HepG2 (cell line): ENCODE data around the gene DLG2. TPM values are rescaled to one million over a fixed set of nuclear protein-coding genes. Genes with fewer than 3 reads are reported as not detected.

Source experiments
- ATAC-seq: fragments of 200-7000 bp; cut with Tn5 transposase; 3 replicates; pipeline ENCODE4 v1.9.1; 2020; ENCODE audit warnings: mild to moderate bottlenecking, moderate library complexity
- BruUV-seq: library from RNA; stranded (reverse); fragments of 400-500 nt; replicated peaks from 2 replicates; lab custom pipeline; 2021; lab: Mats Ljungman, UMichigan
- CTCF ChIA-PET: fragments of 300-600 bp; formaldehyde crosslinking; extraction: SDS; loops from one replicate; lab custom pipeline; 2021; ENCODE audit warnings: low total read pairs, inconsistent platforms, low intra/inter-chr PET ratio; lab: Yijun Ruan, JAX
- POLR2A ChIA-PET: fragments of 350-600 bp; sonication (Branson Sonifier 250); formaldehyde crosslinking; loops from one replicate; lab custom pipeline; 2020; ENCODE audit warnings: antibody characterized with exemption, inconsistent platforms; lab: Yijun Ruan, JAX
- DNase-seq: peaks from one replicate; pipeline ENCODE4 v3.0.0-alpha.2; 2015; ENCODE audit warnings: low spot score
- FAIRE-seq: peaks from 3 replicates; lab custom pipeline; 2011; peaks lifted over from hg19 to GRCh38; lab: Jason Lieb, UNC
- H2AFZ ChIP-seq: one replicate; pipeline ENCODE4 v1.6.1; 2011; ENCODE audit warnings: low read length, inconsistent platforms
- H3K27ac ChIP-seq: fragments of 300-600 bp; 3 replicates; pipeline ENCODE4 v1.8.0; 2011; ENCODE audit warnings: mixed run types, mild to moderate bottlenecking, mixed read lengths, low read length, inconsistent platforms; ENCODE audit not compliant: insufficient read depth; ENCODE audit errors: extremely low read length
- H3K27me3 ChIP-seq, 2 experiments: fragments of 200-600 bp in 1 of 2; 2 replicates in 1 of 2; 3 replicates in 1 of 2; pipeline versions ENCODE4 v1.6.0 to v1.8.0; 2011; ENCODE audit warnings: low read length in 2 of 2, mild to moderate bottlenecking in 2 of 2, moderate library complexity in 2 of 2, inconsistent platforms in 1 of 2; ENCODE audit not compliant: insufficient read depth in 2 of 2, control insufficient read depth in 1 of 2
- H3K36me3 ChIP-seq, 2 experiments: fragments of 200-600 bp in 1 of 2; replicated peaks in 1 of 2; 2 replicates in 1 of 2; 3 replicates in 1 of 2; pipeline versions ENCODE4 v1.5.1 to v1.8.0; 2011; ENCODE audit warnings: low read length in 2 of 2, inconsistent platforms in 1 of 2; ENCODE audit not compliant: insufficient read depth in 2 of 2, control insufficient read depth in 1 of 2
- H3K4me1 ChIP-seq: 2 replicates; pipeline ENCODE4 v1.5.1; 2012; ENCODE audit warnings: low read length, inconsistent platforms; ENCODE audit not compliant: insufficient read depth
- H3K4me2 ChIP-seq: 2 replicates; pipeline ENCODE4 v1.6.0; 2011; ENCODE audit warnings: low read depth, low read length, inconsistent platforms
- H3K4me3 ChIP-seq, 3 experiments: fragments of 200-600 bp in 1 of 3; sonication (generic), shearing (Covaris generic) in 1 of 3; replicated peaks in 1 of 3; 2 replicates each; pipeline ENCODE4 v1.5.1; 2011 to 2016; ENCODE audit warnings: low read length in 3 of 3, inconsistent platforms in 2 of 3, low read depth in 2 of 3, mild to moderate bottlenecking in 2 of 3, control low read depth in 1 of 3, mixed read lengths in 1 of 3; ENCODE audit not compliant: insufficient read depth in 1 of 3
- H3K79me2 ChIP-seq: one replicate; pipeline ENCODE4 v1.6.1; 2011; ENCODE audit warnings: low read length, inconsistent platforms; ENCODE audit not compliant: insufficient read depth
- H3K9ac ChIP-seq: 2 replicates; pipeline ENCODE4 v1.6.0; 2011; ENCODE audit warnings: mild to moderate bottlenecking, low read depth, low read length, inconsistent platforms; ENCODE audit not compliant: insufficient read depth
- H3K9me3 ChIP-seq: 2 replicates; pipeline ENCODE4 v1.5.1; 2012; ENCODE audit warnings: mild to moderate bottlenecking, low read length
- H4K20me1 ChIP-seq: 2 replicates; pipeline ENCODE4 v1.6.0; 2011; ENCODE audit warnings: inconsistent platforms, mild to moderate bottlenecking, low read length, moderate library complexity; ENCODE audit not compliant: insufficient read depth
- AKAP8 ChIP-seq: sonication (generic); formaldehyde crosslinking; IDR thresholded peaks from 2 replicates; pipeline ENCODE4 v1.5.1; 2020; ENCODE audit warnings: mild to moderate bottlenecking, missing genetic modification reagents
- ARID4A ChIP-seq: sonication (generic); formaldehyde crosslinking; IDR thresholded peaks from 2 replicates; pipeline ENCODE4 v1.5.0; 2020; ENCODE audit warnings: mild to moderate bottlenecking, missing genetic modification reagents, borderline replicate concordance
- CHD2 ChIP-seq: IDR thresholded peaks from 2 replicates; pipeline ENCODE4 v1.6.1; 2011; ENCODE audit warnings: low read depth, low read length, improper control_type of control experiment
- HDAC2 ChIP-seq: sonication (generic); formaldehyde crosslinking; IDR thresholded peaks from 2 replicates; pipeline ENCODE4 v1.4.0; 2020; ENCODE audit warnings: missing genetic modification reagents
- KDM6A ChIP-seq: IDR thresholded peaks from 2 replicates; pipeline ENCODE4 v1.6.1; 2016; ENCODE audit warnings: low read depth
- NR1H2 ChIP-seq: sonication (generic); formaldehyde crosslinking; IDR thresholded peaks from 2 replicates; pipeline ENCODE4 v1.8.1; 2022; ENCODE audit warnings: low read depth, missing genetic modification reagents, borderline replicate concordance
- NR2F1 ChIP-seq, 2 experiments: fragments of 450-650 bp in 1 of 2; formaldehyde crosslinking in 1 of 2; IDR thresholded peaks; 2 replicates each; pipeline versions ENCODE4 v1.5.0 to v1.6.1; 2016 to 2020; ENCODE audit warnings: mild to moderate bottlenecking in 1 of 2, missing compliant biosample characterization in 1 of 2, missing genetic modification reagents in 1 of 2, moderate library complexity in 1 of 2
- PAF1 ChIP-seq: IDR thresholded peaks from 2 replicates; pipeline ENCODE4 v1.6.1; 2016; ENCODE audit warnings: missing genetic modification reagents, missing compliant biosample characterization
- RXRB ChIP-seq: IDR thresholded peaks from 2 replicates; pipeline ENCODE4 v1.6.1; 2016; ENCODE audit warnings: borderline replicate concordance, missing genetic modification reagents, missing compliant biosample characterization
- SAFB2 ChIP-seq: sonication (generic); formaldehyde crosslinking; IDR thresholded peaks from 2 replicates; pipeline ENCODE4 v1.5.1; 2020; ENCODE audit warnings: missing genetic modification reagents, low read depth, mild to moderate bottlenecking, borderline replicate concordance
- THAP11 ChIP-seq: IDR thresholded peaks from 2 replicates; pipeline ENCODE4 v1.6.1; 2016; ENCODE audit warnings: missing biosample characterization, missing genetic modification reagents
- ZNF747 ChIP-seq: sonication (generic); formaldehyde crosslinking; IDR thresholded peaks from 2 replicates; pipeline ENCODE4 v1.8.1; 2023; ENCODE audit warnings: missing genetic modification reagents, mild to moderate bottlenecking, borderline replicate concordance
- ZNF790 ChIP-seq: sonication (generic); formaldehyde crosslinking; IDR thresholded peaks from 2 replicates; pipeline ENCODE4 v1.8.0; 2022; ENCODE audit warnings: missing genetic modification reagents, mild to moderate bottlenecking, borderline replicate concordance
- WGBS: methylation state at CpG from one replicate; pipeline ENCODE4 v1.1.6; 2017; ENCODE audit warnings: low lambda C conversion rate; 5-methylcytosine and 5-hydroxymethylcytosine counted together
- in situ Hi-C: cut with HindIII; loops from 2 replicates; pipeline ENCODE4 v1.10.0; 2017; ENCODE audit warnings: low pct_unique_long_range_greater_than_20kb; ENCODE audit not compliant: extremely low pct_ligation_motif_present
- intact Hi-C: fragments of 100-400 bp; cut with micrococcal nuclease; formaldehyde crosslinking; loops from one replicate; pipeline ENCODE4 v1.10.0; 2022; ENCODE audit not compliant: unreplicated experiment
- polyA plus RNA-seq, 8 experiments: library from polyadenylated mRNA; depleted of rRNA in 3 of 8; stranded (reverse) in 7 of 8; unstranded in 1 of 8; fragments of >200 nt; fragmentation: Illumina TruSeq in 4 of 8; extraction: Trizol in 4 of 8; gene quantifications; 2 replicates each; pipeline versions ENCODE4 v1.2.1 to v1.2.3, GENCODE V29; 2011 to 2016; ENCODE audit warnings: low read depth in 4 of 8, missing spikeins in 1 of 8, mixed read lengths in 1 of 8; ENCODE audit not compliant: insufficient read depth in 1 of 8
- total RNA-seq, 5 experiments: library from RNA; depleted of rRNA; stranded (reverse); fragments of >200 nt; fragmentation: Illumina TruSeq; extraction: Trizol; gene quantifications; 2 replicates each; pipeline ENCODE4 v1.2.3, GENCODE V29; 2016; ENCODE audit warnings: low read depth in 1 of 5
- TF ChIP-seq, protein P1 (sequence below): sonication (generic); formaldehyde crosslinking; conservative IDR thresholded peaks from 2 replicates; pipeline ENCODE4 v1.4.0; 2020; ENCODE audit warnings: missing genetic modification reagents
- TF ChIP-seq, protein P2 (sequence below): IDR thresholded peaks from 2 replicates; pipeline ENCODE4 v1.6.1; 2012; ENCODE audit warnings: inconsistent platforms
- TF ChIP-seq, protein P3 (sequence below): sonication (generic); formaldehyde crosslinking; IDR thresholded peaks from 2 replicates; pipeline ENCODE4 v1.4.0; 2020; ENCODE audit warnings: missing genetic modification reagents, borderline replicate concordance

DLG2 gene
- total and polyA plus RNA-seq, 2 of the 13 experiments (the other 11 are each of a cell fraction or from before 2014, with no cell fraction given) = 0.46 to 1.0 TPM

DNA sequence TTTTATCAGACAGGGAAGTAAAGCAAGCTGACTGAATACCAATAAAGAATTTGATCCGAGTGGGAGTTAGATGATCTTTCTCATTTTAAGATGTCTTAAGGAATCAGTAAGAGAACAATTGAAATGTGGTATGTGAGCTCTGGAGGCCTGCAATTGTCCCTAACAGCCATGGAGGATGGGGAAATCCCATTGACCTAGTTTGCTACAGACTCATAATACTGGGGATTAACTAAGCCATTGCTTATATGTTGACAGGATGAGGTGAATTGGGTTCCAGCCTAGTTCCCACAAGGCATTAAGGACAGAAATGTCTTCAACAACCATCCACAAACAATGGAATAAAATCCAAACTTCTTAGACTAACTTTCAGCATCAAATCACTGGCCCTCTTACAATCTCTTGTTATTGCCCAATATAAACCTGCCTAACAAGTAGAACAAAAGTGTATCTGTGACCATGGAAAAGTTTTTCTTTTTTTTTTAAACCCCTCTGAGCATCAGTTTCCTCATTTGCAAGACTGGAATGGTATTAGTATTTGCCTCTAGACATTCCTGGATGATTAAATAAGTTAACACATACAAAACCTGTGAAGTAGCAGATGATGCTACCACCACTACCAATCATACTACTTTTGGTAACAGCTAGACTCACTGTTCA, 773.2 kb downstream of the DLG2 start:
- Histone ChIP-seq H3K27ac (no peak overlapping the region), H3K4me2 (no peak overlapping the region), H3K79me2 (no peaks in the 10 kb centered on the region), H3K4me3 (no peak overlapping the region), H2AFZ (no peak overlapping the region), H3K9ac (no peak overlapping the region), H4K20me1 (no peaks in the 10 kb centered on the region), H3K4me1 (no peaks in the 10 kb centered on the region), H3K36me3 (no peaks in the 10 kb centered on the region), H3K27me3 (no peaks in the 10 kb centered on the region), H3K9me3 (no peaks in the 10 kb centered on the region)
- FAIRE-seq (no peak), DNase-seq (no peak), ATAC-seq (no peak)
- intact Hi-C loops (no loop called here), in situ Hi-C loops (no loop called here)
- 0% methylated on average over 1 of the region's 1 CpG for WGBS
- BruUV-seq = no TSS peak
- POLR2A ChIA-PET = no interaction called here
- CTCF ChIA-PET = no interaction called here
- no peak for TF ChIP-seq CHD2
- TF ChIP-seq ARID4A (CRISPR knock-in tag) = no peak
- TF ChIP-seq, protein P1, sequence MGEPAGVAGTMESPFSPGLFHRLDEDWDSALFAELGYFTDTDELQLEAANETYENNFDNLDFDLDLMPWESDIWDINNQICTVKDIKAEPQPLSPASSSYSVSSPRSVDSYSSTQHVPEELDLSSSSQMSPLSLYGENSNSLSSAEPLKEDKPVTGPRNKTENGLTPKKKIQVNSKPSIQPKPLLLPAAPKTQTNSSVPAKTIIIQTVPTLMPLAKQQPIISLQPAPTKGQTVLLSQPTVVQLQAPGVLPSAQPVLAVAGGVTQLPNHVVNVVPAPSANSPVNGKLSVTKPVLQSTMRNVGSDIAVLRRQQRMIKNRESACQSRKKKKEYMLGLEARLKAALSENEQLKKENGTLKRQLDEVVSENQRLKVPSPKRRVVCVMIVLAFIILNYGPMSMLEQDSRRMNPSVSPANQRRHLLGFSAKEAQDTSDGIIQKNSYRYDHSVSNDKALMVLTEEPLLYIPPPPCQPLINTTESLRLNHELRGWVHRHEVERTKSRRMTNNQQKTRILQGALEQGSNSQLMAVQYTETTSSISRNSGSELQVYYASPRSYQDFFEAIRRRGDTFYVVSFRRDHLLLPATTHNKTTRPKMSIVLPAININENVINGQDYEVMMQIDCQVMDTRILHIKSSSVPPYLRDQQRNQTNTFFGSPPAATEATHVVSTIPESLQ = no peak
- TF ChIP-seq NR2F1 (CRISPR knock-in tag; IDR thresholded peaks at IDR 0.05) = no peak
- no peak for TF ChIP-seq ZNF790 (CRISPR knock-in tag)
- TF ChIP-seq AKAP8 = no peak
- TF ChIP-seq, protein P2, sequence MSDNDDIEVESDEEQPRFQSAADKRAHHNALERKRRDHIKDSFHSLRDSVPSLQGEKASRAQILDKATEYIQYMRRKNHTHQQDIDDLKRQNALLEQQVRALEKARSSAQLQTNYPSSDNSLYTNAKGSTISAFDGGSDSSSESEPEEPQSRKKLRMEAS = no peak
- TF ChIP-seq HDAC2 = no peak
- TF ChIP-seq ZNF747 (CRISPR knock-in tag) = no peak
- TF ChIP-seq, protein P3, sequence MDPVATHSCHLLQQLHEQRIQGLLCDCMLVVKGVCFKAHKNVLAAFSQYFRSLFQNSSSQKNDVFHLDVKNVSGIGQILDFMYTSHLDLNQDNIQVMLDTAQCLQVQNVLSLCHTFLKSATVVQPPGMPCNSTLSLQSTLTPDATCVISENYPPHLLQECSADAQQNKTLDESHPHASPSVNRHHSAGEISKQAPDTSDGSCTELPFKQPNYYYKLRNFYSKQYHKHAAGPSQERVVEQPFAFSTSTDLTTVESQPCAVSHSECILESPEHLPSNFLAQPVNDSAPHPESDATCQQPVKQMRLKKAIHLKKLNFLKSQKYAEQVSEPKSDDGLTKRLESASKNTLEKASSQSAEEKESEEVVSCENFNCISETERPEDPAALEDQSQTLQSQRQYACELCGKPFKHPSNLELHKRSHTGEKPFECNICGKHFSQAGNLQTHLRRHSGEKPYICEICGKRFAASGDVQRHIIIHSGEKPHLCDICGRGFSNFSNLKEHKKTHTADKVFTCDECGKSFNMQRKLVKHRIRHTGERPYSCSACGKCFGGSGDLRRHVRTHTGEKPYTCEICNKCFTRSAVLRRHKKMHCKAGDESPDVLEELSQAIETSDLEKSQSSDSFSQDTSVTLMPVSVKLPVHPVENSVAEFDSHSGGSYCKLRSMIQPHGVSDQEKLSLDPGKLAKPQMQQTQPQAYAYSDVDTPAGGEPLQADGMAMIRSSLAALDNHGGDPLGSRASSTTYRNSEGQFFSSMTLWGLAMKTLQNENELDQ (CRISPR knock-in tag) = no peak
- TF ChIP-seq THAP11 = no peak
- no peak for TF ChIP-seq NR1H2 (CRISPR knock-in tag)
- no peak for TF ChIP-seq KDM6A
- no peak for TF ChIP-seq PAF1 (CRISPR knock-in tag)
- no peak for TF ChIP-seq RXRB (CRISPR knock-in tag)
- no peak for TF ChIP-seq SAFB2 (CRISPR knock-in tag)
